ENCODE measurements around the gene NTM. TPM values are rescaled to one million over a fixed set of nuclear protein-coding genes. Genes with fewer than 3 reads are reported as not detected.

NTM gene
- total and polyA plus RNA-seq, 2 donors (not counting 3 experiments of a cell fraction or from before 2014, with no cell fraction given): 1.00 to 1.1 TPM

DNA sequence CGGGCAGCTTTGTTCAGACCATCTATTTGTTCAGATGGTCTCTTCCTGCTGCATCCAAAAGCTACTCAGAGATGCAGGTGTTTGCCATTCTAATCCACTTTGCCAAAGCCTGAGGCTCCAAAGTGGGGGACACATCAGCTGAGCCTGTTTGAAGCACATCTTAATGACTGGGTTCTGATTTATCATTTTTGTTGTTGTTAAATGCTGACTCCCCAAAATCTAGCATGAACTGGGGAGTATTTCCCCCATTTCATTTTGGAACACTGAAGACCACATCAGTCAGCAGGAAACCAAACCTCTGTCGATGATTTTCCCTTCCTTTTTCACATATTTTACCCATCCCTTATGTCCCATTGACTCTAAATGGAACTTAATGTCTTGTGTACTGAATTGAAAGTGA lies 262.6 kb downstream of the NTM start:
- Histone ChIP-seq H3K4me2 (ENCODE audit: insufficient read depth, low read length) (no peak overlapping the region), H4K20me1 (replicated peaks; ENCODE audit: control insufficient read depth, extremely low read depth, insufficient read depth, low read length) (no peaks in the 10 kb centered on the region), H3K79me2 (ENCODE audit: control insufficient read depth, insufficient read depth, low read length) (no peaks in the 10 kb centered on the region), H3K27me3 (ENCODE audit: control insufficient read depth in 2 of 2, insufficient read depth in 2 of 2, low read length in 2 of 2) (no peaks in the 10 kb centered on the region), H3K9me3 (replicated peaks; ENCODE audit: control insufficient read depth, insufficient read depth, low read length) (no peaks in the 10 kb centered on the region), H3K4me3 (replicated peaks in 1 of 3; ENCODE audit: insufficient read depth in 1 of 3, low read depth in 1 of 3, low read length in 3 of 3) (no peak overlapping the region), H3K36me3 (ENCODE audit: control insufficient read depth in 2 of 2, extremely low read depth in 1 of 2, insufficient read depth in 2 of 2, low read length in 2 of 2) (no peaks in the 10 kb centered on the region), H3K4me1 (ENCODE audit: control insufficient read depth, extremely low read depth, insufficient read depth, low read length) (no peaks in the 10 kb centered on the region), H3K9ac (replicated peaks; ENCODE audit: extremely low read depth, insufficient read depth, low read length) (no peak overlapping the region), H3K9me1 (replicated peaks; ENCODE audit: control insufficient read depth, extremely low read depth, insufficient read depth, low read length) (no peaks in the 10 kb centered on the region), H3K27ac (ENCODE audit: insufficient read depth, low read depth, low read length) (no peak overlapping the region), H2AFZ (ENCODE audit: low read depth, low read length) (no peak overlapping the region)
- dilution Hi-C loops (cut with MboI; ENCODE audit: extremely low pct_ligation_motif_present, low sequenced_read_pairs): no loop called here
- TF ChIP-seq, protein P1, sequence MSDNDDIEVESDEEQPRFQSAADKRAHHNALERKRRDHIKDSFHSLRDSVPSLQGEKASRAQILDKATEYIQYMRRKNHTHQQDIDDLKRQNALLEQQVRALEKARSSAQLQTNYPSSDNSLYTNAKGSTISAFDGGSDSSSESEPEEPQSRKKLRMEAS (IDR thresholded peaks at IDR 0.05; ENCODE audit: insufficient read depth, insufficient read length): no peak
- TF ChIP-seq EZH2 (IDR thresholded peaks at IDR 0.05; ENCODE audit: borderline replicate concordance, low read depth, low read length, severe bottlenecking) (no peak), GATA2 (IDR thresholded peaks at IDR 0.05; ENCODE audit: insufficient read depth, insufficient read length, low read depth, low read length) (no peak), JUN (IDR thresholded peaks at IDR 0.05; ENCODE audit: borderline replicate concordance, insufficient read depth, insufficient read length, low read depth) (no peak), POLR2AphosphoS5 (IDR thresholded peaks at IDR 0.05; ENCODE audit: insufficient read depth, low read depth, low read length) (no peak), MYC (IDR thresholded peaks at IDR 0.05; ENCODE audit: low read depth, low read length) (no peak), FOS (IDR thresholded peaks at IDR 0.05; ENCODE audit: borderline replicate concordance, insufficient read depth, low read length) (no peak), POLR2A (IDR thresholded peaks at IDR 0.05; ENCODE audit: low read depth, low read length) (no peak)
- TF ChIP-seq, protein P2, sequence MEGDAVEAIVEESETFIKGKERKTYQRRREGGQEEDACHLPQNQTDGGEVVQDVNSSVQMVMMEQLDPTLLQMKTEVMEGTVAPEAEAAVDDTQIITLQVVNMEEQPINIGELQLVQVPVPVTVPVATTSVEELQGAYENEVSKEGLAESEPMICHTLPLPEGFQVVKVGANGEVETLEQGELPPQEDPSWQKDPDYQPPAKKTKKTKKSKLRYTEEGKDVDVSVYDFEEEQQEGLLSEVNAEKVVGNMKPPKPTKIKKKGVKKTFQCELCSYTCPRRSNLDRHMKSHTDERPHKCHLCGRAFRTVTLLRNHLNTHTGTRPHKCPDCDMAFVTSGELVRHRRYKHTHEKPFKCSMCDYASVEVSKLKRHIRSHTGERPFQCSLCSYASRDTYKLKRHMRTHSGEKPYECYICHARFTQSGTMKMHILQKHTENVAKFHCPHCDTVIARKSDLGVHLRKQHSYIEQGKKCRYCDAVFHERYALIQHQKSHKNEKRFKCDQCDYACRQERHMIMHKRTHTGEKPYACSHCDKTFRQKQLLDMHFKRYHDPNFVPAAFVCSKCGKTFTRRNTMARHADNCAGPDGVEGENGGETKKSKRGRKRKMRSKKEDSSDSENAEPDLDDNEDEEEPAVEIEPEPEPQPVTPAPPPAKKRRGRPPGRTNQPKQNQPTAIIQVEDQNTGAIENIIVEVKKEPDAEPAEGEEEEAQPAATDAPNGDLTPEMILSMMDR (IDR thresholded peaks at IDR 0.05; ENCODE audit: extremely low read depth in 1 of 2, insufficient read depth in 1 of 2, low read depth in 1 of 2, low read length in 2 of 2): no peak
- no peak for DNase-seq (ENCODE audit: low read depth, low spot score)
- ChIA-PET CTCF (interaction anchor here (1.5 kb wide), 1 partner anchor 41 kb away, joined by 3 read pairs; no protein-coding TSS in a partner anchor), POLR2A (no interaction called here)
- intact Hi-C loops (cut with micrococcal nuclease): no loop called here
- BruUV-seq (replicated peaks): no TSS peak
- no peak for FAIRE-seq

Measured in endothelial cell of umbilical vein (primary cell).